ENCODE data around the gene SLIT3. TPM values are rescaled to one million over a fixed set of nuclear protein-coding genes. Genes with fewer than 3 reads are reported as not detected.

SLIT3 gene
- total RNA-seq, 1 donor from 2014 or later: 0.22 TPM

DNA sequence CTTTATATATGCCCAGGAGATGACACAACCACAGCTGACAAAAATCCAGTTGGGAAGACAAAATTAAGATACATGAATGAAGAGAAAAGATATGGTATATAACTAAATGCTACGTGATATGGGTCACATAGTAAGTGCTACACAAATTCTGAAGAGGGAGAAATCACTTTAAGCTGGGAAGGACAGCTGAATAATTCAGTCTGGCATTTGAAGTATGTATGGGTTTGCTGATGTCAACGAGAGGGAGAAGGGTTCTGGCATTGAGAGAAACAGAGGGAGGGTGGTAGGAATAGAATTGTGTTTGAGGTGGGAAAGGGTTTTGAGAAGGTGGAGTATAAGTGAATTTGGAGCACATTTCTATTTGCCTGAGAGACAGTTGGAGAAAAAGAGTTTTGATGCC is 6.7 kb upstream of the SLIT3 start:
- Histone ChIP-seq H3F3A (ENCODE audit: low read depth) (no peaks in the 10 kb centered on the region), H3K4me2 (no peak overlapping the region), H3K79me2 (ENCODE audit: low read depth) (no peaks in the 10 kb centered on the region), H3K27ac (no peak overlapping the region), H3K27me3 (peaks cover 26% of the 10 kb centered on the region), H3K9ac (no peak overlapping the region), H3K36me3 (no peaks in the 10 kb centered on the region), H4K20me1 (ENCODE audit: low read depth) (no peaks in the 10 kb centered on the region), H2AFZ (replicated peaks) (no peak overlapping the region), H3K9me3 (ENCODE audit: low read depth) (no peaks in the 10 kb centered on the region), H3K4me1 (no peaks in the 10 kb centered on the region), H3K4me3 (no peak overlapping the region)
- peaks cover 2% of the 10 kb centered on the region for H3K9me3 Mint-ChIP-seq
- H3K27ac Mint-ChIP-seq: no peak overlapping the region
- TF ChIP-seq, protein P1, sequence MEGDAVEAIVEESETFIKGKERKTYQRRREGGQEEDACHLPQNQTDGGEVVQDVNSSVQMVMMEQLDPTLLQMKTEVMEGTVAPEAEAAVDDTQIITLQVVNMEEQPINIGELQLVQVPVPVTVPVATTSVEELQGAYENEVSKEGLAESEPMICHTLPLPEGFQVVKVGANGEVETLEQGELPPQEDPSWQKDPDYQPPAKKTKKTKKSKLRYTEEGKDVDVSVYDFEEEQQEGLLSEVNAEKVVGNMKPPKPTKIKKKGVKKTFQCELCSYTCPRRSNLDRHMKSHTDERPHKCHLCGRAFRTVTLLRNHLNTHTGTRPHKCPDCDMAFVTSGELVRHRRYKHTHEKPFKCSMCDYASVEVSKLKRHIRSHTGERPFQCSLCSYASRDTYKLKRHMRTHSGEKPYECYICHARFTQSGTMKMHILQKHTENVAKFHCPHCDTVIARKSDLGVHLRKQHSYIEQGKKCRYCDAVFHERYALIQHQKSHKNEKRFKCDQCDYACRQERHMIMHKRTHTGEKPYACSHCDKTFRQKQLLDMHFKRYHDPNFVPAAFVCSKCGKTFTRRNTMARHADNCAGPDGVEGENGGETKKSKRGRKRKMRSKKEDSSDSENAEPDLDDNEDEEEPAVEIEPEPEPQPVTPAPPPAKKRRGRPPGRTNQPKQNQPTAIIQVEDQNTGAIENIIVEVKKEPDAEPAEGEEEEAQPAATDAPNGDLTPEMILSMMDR (IDR thresholded peaks at IDR 0.05): no peak
- TF ChIP-seq EZH2phosphoT487 (IDR thresholded peaks at IDR 0.05) (no peak), EZH2 (IDR thresholded peaks at IDR 0.05) (no peak)
- peaks cover 5% of the 10 kb centered on the region for H3K27me3 Mint-ChIP-seq (ENCODE audit: insufficient read depth, low read depth)
- H3K4me1 Mint-ChIP-seq: peaks cover 12% of the 10 kb centered on the region
- no peaks in the 10 kb centered on the region for H3K36me3 Mint-ChIP-seq
- DNase-seq (ENCODE audit: low spot score): no peak
- H3K4me3 Mint-ChIP-seq: no peak overlapping the region

DNA sequence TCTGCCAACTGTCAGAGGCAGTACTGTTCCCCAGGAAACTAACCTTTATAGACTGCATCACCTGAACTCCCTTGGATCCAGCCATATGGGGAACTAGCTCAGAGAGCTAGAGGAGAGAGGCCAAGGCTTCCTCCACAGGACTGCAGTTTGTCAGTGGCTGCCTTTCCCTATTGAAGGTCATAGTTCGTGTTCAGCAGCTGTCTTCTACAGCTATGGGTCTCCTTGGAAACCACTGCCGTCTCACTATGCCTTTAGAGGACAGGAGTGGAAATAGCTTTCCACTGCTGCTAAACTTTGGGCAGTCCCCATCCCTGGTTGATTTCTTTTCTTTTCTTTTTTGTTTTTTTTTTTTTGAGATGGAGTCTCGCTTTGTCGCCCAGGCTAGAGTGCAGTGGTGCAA is 4.4 kb upstream of the SLIT3 start:
- peaks cover 44% of the 10 kb centered on the region for H3K27me3 ChIP-seq
- no peak overlapping the region for H2AFZ ChIP-seq (replicated peaks)
- H3F3A ChIP-seq (ENCODE audit: low read depth): peaks cover under 1% of the 10 kb centered on the region
- no peak overlapping the region for H3K4me2 ChIP-seq
- Mint-ChIP-seq H3K4me3 (no peak overlapping the region), H3K9me3 (peaks cover 2% of the 10 kb centered on the region), H3K27ac (no peak overlapping the region), H3K36me3 (no peaks in the 10 kb centered on the region), H3K4me1 (peaks cover 27% of the 10 kb centered on the region), H3K27me3 (ENCODE audit: insufficient read depth, low read depth) (peaks cover 4% of the 10 kb centered on the region)
- no peak overlapping the region for H3K9ac ChIP-seq
- no peaks in the 10 kb centered on the region for H3K79me2 ChIP-seq (ENCODE audit: low read depth)
- no peak overlapping the region for H3K27ac ChIP-seq
- H3K4me1 ChIP-seq: peaks cover 5% of the 10 kb centered on the region
- no peaks in the 10 kb centered on the region for H3K9me3 ChIP-seq (ENCODE audit: low read depth)
- no peak overlapping the region for H3K4me3 ChIP-seq
- no peaks in the 10 kb centered on the region for H4K20me1 ChIP-seq (ENCODE audit: low read depth)
- no peak for DNase-seq (ENCODE audit: low spot score)
- TF ChIP-seq EZH2phosphoT487 (IDR thresholded peaks at IDR 0.05) (no peak), EZH2 (IDR thresholded peaks at IDR 0.05) (no peak)
- TF ChIP-seq, protein P1 (IDR thresholded peaks at IDR 0.05): no peak
- no peaks in the 10 kb centered on the region for H3K36me3 ChIP-seq

GRCh38 chr5:169304175-169304574 is 3.2 kb upstream of the SLIT3 start:
- Histone ChIP-seq H3K4me3 (no peak overlapping the region), H3K4me1 (peaks cover 9% of the 10 kb centered on the region), H2AFZ (replicated peaks) (no peak overlapping the region), H3K36me3 (no peaks in the 10 kb centered on the region), H3K27ac (no peak overlapping the region), H4K20me1 (ENCODE audit: low read depth) (no peaks in the 10 kb centered on the region), H3F3A (ENCODE audit: low read depth) (peaks cover 8% of the 10 kb centered on the region), H3K9ac (no peak overlapping the region), H3K9me3 (ENCODE audit: low read depth) (no peaks in the 10 kb centered on the region), H3K4me2 (no peak overlapping the region), H3K27me3 (peaks cover 56% of the 10 kb centered on the region), H3K79me2 (ENCODE audit: low read depth) (no peaks in the 10 kb centered on the region)
- peaks cover 2% of the 10 kb centered on the region for H3K9me3 Mint-ChIP-seq
- peaks cover 11% of the 10 kb centered on the region for H3K27me3 Mint-ChIP-seq (ENCODE audit: insufficient read depth, low read depth)
- H3K4me3 Mint-ChIP-seq: no peak overlapping the region
- no peak for DNase-seq (ENCODE audit: low spot score)
- no peak overlapping the region for H3K27ac Mint-ChIP-seq
- TF ChIP-seq EZH2 (IDR thresholded peaks at IDR 0.05) (no peak), EZH2phosphoT487 (IDR thresholded peaks at IDR 0.05) (no peak)
- TF ChIP-seq, protein P1 (IDR thresholded peaks at IDR 0.05): no peak
- no peaks in the 10 kb centered on the region for H3K36me3 Mint-ChIP-seq
- peaks cover 33% of the 10 kb centered on the region for H3K4me1 Mint-ChIP-seq
